ENCODE data around the gene RAB44. TPM values are rescaled to one million over a fixed set of nuclear protein-coding genes. Genes with fewer than 3 reads are reported as not detected.
"Not testable (repeated sequence)": the region's sequence is repeated elsewhere in the genome, so short reads cannot be mapped to it uniquely, and the experiment has no call there.

RAB44 gene
- total RNA-seq, 1 experiment from 2014 or later: 0.11 TPM

DNA sequence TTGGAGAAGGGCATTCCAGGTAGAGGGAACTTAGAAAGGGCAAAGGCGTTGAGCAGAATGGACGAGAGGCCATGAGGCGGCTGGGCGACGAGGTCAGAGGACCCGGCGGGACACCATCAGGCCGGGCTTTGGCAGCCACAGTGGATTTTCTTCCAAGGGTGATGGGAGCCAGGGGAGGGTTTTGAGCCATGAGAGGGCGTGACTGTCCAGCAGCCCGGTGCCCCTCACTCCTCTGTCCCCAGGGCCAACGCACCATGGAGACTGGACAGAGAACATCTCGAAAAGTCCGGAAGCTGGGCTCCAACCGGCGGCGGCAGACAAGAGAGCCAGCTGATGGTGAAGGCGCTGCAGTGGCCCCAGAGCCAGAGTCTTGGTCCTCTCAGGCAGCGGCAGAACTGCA is 6.4 kb downstream of the RAB44 start (continued):
- TF ChIP-seq NR2C2 (CRISPR knock-in tag; IDR thresholded peaks at IDR 0.05) (no peak), CREM (CRISPR knock-in tag; IDR thresholded peaks at IDR 0.05) (no peak), TP53 (CRISPR knock-in tag; IDR thresholded peaks at IDR 0.05) (no peak), NR1H2 (CRISPR knock-in tag; IDR thresholded peaks at IDR 0.05) (no peak)
- TF ChIP-seq, protein P1, sequence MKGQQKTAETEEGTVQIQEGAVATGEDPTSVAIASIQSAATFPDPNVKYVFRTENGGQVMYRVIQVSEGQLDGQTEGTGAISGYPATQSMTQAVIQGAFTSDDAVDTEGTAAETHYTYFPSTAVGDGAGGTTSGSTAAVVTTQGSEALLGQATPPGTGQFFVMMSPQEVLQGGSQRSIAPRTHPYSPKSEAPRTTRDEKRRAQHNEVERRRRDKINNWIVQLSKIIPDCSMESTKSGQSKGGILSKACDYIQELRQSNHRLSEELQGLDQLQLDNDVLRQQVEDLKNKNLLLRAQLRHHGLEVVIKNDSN (CRISPR knock-in tag; IDR thresholded peaks at IDR 0.05): no peak
- TF ChIP-seq, protein P2, sequence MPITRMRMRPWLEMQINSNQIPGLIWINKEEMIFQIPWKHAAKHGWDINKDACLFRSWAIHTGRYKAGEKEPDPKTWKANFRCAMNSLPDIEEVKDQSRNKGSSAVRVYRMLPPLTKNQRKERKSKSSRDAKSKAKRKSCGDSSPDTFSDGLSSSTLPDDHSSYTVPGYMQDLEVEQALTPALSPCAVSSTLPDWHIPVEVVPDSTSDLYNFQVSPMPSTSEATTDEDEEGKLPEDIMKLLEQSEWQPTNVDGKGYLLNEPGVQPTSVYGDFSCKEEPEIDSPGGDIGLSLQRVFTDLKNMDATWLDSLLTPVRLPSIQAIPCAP (CRISPR knock-in tag; IDR thresholded peaks at IDR 0.05): no peak
- TF ChIP-seq, protein P3, sequence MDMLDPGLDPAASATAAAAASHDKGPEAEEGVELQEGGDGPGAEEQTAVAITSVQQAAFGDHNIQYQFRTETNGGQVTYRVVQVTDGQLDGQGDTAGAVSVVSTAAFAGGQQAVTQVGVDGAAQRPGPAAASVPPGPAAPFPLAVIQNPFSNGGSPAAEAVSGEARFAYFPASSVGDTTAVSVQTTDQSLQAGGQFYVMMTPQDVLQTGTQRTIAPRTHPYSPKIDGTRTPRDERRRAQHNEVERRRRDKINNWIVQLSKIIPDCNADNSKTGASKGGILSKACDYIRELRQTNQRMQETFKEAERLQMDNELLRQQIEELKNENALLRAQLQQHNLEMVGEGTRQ (CRISPR knock-in tag; IDR thresholded peaks at IDR 0.05): no peak

DNA sequence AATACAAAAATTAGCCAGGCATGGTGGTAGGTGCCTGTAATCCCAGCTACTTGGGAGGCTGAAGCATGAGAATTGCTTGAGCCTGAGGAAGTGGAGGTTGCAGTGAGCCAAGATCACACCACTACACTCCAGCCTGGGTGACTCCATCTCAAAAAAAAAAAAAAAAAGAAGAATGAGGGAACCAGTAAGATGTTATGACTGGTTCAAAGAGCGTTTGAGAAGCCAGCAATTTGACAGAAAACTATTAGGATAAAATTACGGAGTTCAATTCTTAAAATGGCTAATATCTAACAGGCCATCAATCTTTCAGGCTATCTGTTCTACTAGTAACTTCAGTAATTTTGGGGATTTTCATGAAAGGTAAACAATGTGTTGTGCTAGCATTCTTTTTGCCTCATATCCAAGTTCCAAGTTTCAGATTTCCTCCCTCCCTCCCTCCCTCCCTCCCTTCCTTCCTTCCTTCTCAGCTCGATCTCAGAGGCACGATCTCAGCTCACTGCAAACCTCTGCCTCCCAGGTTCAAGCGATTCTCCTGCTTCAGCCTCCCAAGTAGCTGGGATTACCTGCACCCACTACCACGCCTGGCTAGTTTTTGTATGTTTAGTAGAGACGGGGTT is 7.4 kb downstream of the RAB44 start:
- DNase-seq (ENCODE audit: low spot score); H3K4me1 Mint-ChIP-seq; H3K27me3 Mint-ChIP-seq (ENCODE audit: low read depth); H3K9me3 Mint-ChIP-seq; H3K27ac Mint-ChIP-seq; H3K4me3 Mint-ChIP-seq; H3K36me3 Mint-ChIP-seq; ATAC-seq: not testable (repeated sequence)
- ChIA-PET CTCF (interaction anchor here (0.6 to 1.0 kb wide), 5 partner anchors 15 to 1115 kb away, joined by 3 to 5 read pairs (median 3); partner anchors contain the start of gene ZFAND3), POLR2A (interaction anchor here (0.5 to 0.6 kb wide), 2 partner anchors 15 to 97 kb away, joined by 3 to 4 read pairs; no protein-coding TSS in a partner anchor)

DNA sequence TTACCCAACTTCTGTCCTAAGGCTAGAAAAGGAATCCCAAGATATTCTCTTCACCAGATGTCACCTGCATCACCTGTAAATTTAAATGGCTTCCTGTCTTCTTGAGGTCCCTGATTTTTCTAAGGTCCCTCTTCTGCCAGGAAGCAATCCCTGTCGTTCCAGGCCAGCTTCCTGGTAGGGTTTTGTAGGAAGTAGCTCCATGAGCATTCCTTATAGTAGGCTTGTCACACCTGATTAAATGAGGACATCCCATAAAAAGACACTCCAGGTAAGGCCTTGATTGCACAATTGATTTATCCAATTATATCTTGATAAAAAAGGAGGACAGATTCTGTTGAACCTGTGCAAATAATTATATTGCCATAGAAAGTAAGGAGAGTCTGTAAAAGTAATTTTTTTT is 8.7 kb downstream of the RAB44 start:
- no peak for DNase-seq (ENCODE audit: low spot score)
- Mint-ChIP-seq H3K9me3 (no peaks in the 10 kb centered on the region), H3K27me3 (ENCODE audit: low read depth) (no peaks in the 10 kb centered on the region), H3K4me3 (no peak overlapping the region), H3K4me1 (no peaks in the 10 kb centered on the region), H3K36me3 (no peaks in the 10 kb centered on the region), H3K27ac (no peak overlapping the region)
- no peak for ATAC-seq
- POLR2A ChIA-PET: no interaction called here
- CTCF ChIA-PET: interaction anchor here (0.7 to 1.2 kb wide), 2 partner anchors 18 to 91 kb away, joined by 3 to 4 read pairs; no protein-coding TSS in a partner anchor
- TF ChIP-seq ESRRA (CRISPR knock-in tag; IDR thresholded peaks at IDR 0.05; ENCODE audit: borderline replicate concordance) (no peak), CREB1 (CRISPR knock-in tag; IDR thresholded peaks at IDR 0.05) (no peak)

DNA sequence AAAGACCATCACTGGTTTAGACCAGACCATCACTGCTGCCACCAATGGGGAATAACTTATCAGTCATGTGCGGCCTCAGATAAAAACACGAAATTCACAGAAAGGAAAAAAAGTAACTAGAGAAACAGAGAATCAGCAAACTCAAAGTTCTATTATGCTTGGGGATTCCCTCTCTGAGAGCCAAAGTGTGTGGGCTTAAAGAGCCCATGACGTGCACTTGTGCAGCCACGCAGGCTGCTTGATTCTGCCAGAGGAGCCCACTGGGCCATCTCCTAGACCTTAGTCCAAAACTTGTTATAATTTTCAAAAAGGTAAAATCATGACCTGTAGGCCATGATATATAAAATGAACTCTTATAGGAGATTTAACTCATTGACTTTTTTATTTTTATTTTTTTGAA is 15.2 kb downstream of the RAB44 start:
- TF ChIP-seq NR1H2 (CRISPR knock-in tag; IDR thresholded peaks at IDR 0.05) (no peak), PRRX2 (CRISPR knock-in tag; IDR thresholded peaks at IDR 0.05) (no peak), SP1 (CRISPR knock-in tag; conservative IDR thresholded peaks at IDR 0.05) (no peak), ZNF396 (CRISPR knock-in tag; IDR thresholded peaks at IDR 0.05; ENCODE audit: borderline replicate concordance) (no peak), KAT7 (CRISPR knock-in tag; IDR thresholded peaks at IDR 0.05; ENCODE audit: borderline replicate concordance) (no peak), MYBL2 (CRISPR knock-in tag; IDR thresholded peaks at IDR 0.05) (no peak), SOX15 (CRISPR knock-in tag; IDR thresholded peaks at IDR 0.05) (no peak), RELA (CRISPR knock-in tag; IDR thresholded peaks at IDR 0.05; ENCODE audit: borderline replicate concordance) (no peak), CREB1 (CRISPR knock-in tag; IDR thresholded peaks at IDR 0.05) (no peak), GRHL2 (CRISPR knock-in tag; IDR thresholded peaks at IDR 0.05; ENCODE audit: insufficient replicate concordance, severe bottlenecking) (no peak)
- TF ChIP-seq, protein P4, sequence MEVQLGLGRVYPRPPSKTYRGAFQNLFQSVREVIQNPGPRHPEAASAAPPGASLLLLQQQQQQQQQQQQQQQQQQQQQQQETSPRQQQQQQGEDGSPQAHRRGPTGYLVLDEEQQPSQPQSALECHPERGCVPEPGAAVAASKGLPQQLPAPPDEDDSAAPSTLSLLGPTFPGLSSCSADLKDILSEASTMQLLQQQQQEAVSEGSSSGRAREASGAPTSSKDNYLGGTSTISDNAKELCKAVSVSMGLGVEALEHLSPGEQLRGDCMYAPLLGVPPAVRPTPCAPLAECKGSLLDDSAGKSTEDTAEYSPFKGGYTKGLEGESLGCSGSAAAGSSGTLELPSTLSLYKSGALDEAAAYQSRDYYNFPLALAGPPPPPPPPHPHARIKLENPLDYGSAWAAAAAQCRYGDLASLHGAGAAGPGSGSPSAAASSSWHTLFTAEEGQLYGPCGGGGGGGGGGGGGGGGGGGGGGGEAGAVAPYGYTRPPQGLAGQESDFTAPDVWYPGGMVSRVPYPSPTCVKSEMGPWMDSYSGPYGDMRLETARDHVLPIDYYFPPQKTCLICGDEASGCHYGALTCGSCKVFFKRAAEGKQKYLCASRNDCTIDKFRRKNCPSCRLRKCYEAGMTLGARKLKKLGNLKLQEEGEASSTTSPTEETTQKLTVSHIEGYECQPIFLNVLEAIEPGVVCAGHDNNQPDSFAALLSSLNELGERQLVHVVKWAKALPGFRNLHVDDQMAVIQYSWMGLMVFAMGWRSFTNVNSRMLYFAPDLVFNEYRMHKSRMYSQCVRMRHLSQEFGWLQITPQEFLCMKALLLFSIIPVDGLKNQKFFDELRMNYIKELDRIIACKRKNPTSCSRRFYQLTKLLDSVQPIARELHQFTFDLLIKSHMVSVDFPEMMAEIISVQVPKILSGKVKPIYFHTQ (CRISPR knock-in tag; IDR thresholded peaks at IDR 0.05): no peak
- TF ChIP-seq, protein P5, sequence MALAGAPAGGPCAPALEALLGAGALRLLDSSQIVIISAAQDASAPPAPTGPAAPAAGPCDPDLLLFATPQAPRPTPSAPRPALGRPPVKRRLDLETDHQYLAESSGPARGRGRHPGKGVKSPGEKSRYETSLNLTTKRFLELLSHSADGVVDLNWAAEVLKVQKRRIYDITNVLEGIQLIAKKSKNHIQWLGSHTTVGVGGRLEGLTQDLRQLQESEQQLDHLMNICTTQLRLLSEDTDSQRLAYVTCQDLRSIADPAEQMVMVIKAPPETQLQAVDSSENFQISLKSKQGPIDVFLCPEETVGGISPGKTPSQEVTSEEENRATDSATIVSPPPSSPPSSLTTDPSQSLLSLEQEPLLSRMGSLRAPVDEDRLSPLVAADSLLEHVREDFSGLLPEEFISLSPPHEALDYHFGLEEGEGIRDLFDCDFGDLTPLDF (CRISPR knock-in tag; IDR thresholded peaks at IDR 0.05): no peak
- TF ChIP-seq, protein P6, sequence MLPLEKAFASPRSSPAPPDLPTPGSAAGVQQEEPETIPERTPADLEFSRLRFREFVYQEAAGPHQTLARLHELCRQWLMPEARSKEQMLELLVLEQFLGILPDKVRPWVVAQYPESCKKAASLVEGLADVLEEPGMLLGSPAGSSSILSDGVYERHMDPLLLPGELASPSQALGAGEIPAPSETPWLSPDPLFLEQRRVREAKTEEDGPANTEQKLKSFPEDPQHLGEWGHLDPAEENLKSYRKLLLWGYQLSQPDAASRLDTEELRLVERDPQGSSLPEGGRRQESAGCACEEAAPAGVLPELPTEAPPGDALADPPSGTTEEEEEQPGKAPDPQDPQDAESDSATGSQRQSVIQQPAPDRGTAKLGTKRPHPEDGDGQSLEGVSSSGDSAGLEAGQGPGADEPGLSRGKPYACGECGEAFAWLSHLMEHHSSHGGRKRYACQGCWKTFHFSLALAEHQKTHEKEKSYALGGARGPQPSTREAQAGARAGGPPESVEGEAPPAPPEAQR (CRISPR knock-in tag; IDR thresholded peaks at IDR 0.05): no peak
- ChIA-PET CTCF (no interaction called here), POLR2A (interaction anchor here (0.7 kb wide), 1 partner anchor 22 kb away, joined by 3 read pairs; no protein-coding TSS in a partner anchor)

More for the DNA sequence above, 15.2 kb downstream of the RAB44 start:
- Mint-ChIP-seq H3K27me3 (ENCODE audit: low read depth) (no peaks in the 10 kb centered on the region), H3K9me3 (no peaks in the 10 kb centered on the region), H3K4me1 (no peaks in the 10 kb centered on the region), H3K36me3 (no peaks in the 10 kb centered on the region), H3K4me3 (no peak overlapping the region), H3K27ac (no peak overlapping the region)
- DNase-seq (ENCODE audit: low spot score) (no peak), ATAC-seq (no peak)

All from WTC11 (cell line).